K562 (cell line): ENCODE measurements around the gene SIGLEC11. TPM values are rescaled to one million over a fixed set of nuclear protein-coding genes. Genes with fewer than 3 reads are reported as not detected.
A peak's percentile ranks its signal among the peaks of the same experiment; 100 is the strongest.

Experiments used
- CREB5 ChIP-seq: fragments of 250-450 bp; sonication (Bioruptor Pico); IDR thresholded peaks from 2 replicates; pipeline ENCODE4 v1.5.0; 2020; ENCODE audit warnings: mild to moderate bottlenecking
- CSDE1 ChIP-seq, 2 experiments: fragments of 450-650 bp; IDR thresholded peaks; 2 replicates each; pipeline ENCODE4 v1.6.1; 2016; ENCODE audit warnings: mild to moderate bottlenecking in 1 of 2
- ETV6 ChIP-seq, 3 experiments: fragments of 150-350 bp in 1 of 3; sonication (generic) in 1 of 3; formaldehyde crosslinking in 1 of 3; IDR thresholded peaks; 2 replicates each; pipeline versions ENCODE4 v1.6.1 to v1.8.0; 2014 to 2022; ENCODE audit warnings: borderline replicate concordance in 2 of 3, low read depth in 2 of 3, antibody characterized with exemption in 1 of 3, low read length in 1 of 3, mild to moderate bottlenecking in 1 of 3, missing genetic modification reagents in 1 of 3
- HDAC3 ChIP-seq: fragments of 450-650 bp; IDR thresholded peaks from 2 replicates; pipeline ENCODE4 v1.6.1; 2018; ENCODE audit warnings: borderline replicate concordance, mild to moderate bottlenecking, moderate library complexity; ENCODE audit not compliant: partially characterized antibody
- IRF2 ChIP-seq: sonication (generic); formaldehyde crosslinking; IDR thresholded peaks from 2 replicates; pipeline ENCODE4 v1.8.1; 2022; ENCODE audit warnings: mild to moderate bottlenecking, missing genetic modification reagents
- MAFG ChIP-seq: fragments of 450-650 bp; conservative IDR thresholded peaks from 2 replicates; pipeline ENCODE4 v1.6.1; 2016; ENCODE audit warnings: missing genetic modification characterization, missing compliant biosample characterization
- MGA ChIP-seq: fragments of 450-650 bp; IDR thresholded peaks from 2 replicates; pipeline ENCODE4 v1.6.1; 2016; ENCODE audit warnings: mild to moderate bottlenecking, moderate library complexity
- NFXL1 ChIP-seq: fragments of 450-650 bp; formaldehyde crosslinking; IDR thresholded peaks from 2 replicates; pipeline ENCODE4 v1.4.0; 2021; ENCODE audit warnings: mild to moderate bottlenecking
- PCBP2 ChIP-seq: fragments of 200-400 bp; formaldehyde crosslinking; IDR thresholded peaks from 2 replicates; pipeline ENCODE4 v1.6.1; 2018; ENCODE audit warnings: low read length, low read depth, mild to moderate bottlenecking, moderate library complexity; ENCODE audit not compliant: poor library complexity, severe bottlenecking
- USF2 ChIP-seq: sonication (generic); formaldehyde crosslinking; IDR thresholded peaks from 2 replicates; pipeline ENCODE4 v1.5.0; 2020; ENCODE audit warnings: missing genetic modification reagents
- ZNF165 ChIP-seq: fragments of 250-450 bp; sonication (Bioruptor Pico); IDR thresholded peaks from 2 replicates; pipeline ENCODE4 v1.4.0; 2020; ENCODE audit warnings: borderline replicate concordance
- ZNF184 ChIP-seq: sonication (generic); formaldehyde crosslinking; IDR thresholded peaks from 2 replicates; pipeline ENCODE4 v1.5.0; 2020; ENCODE audit warnings: missing genetic modification reagents
- ZNF431 ChIP-seq: sonication (generic); formaldehyde crosslinking; IDR thresholded peaks from 2 replicates; pipeline ENCODE4 v1.8.0; 2022; ENCODE audit warnings: mild to moderate bottlenecking, missing genetic modification reagents
- polyA plus RNA-seq, 8 experiments: library from polyadenylated mRNA; depleted of rRNA in 4 of 8; stranded (reverse) in 5 of 8; unstranded in 3 of 8; fragments of >200 nt; fragmentation: Nextera tagmentation in 2 of 8; fragmentation: Illumina TruSeq in 1 of 8; extraction: Ambion mirVana in 2 of 8; extraction: Trizol in 1 of 8; gene quantifications; 2 replicates each; pipeline versions ENCODE4 v1.2.1 to v1.2.3, GENCODE V29; 2011 to 2014; ENCODE audit warnings: inconsistent platforms in 1 of 8, missing spikeins in 1 of 8
- total RNA-seq, 7 experiments: library from RNA; depleted of rRNA in 6 of 7; stranded (reverse); fragments of >200 nt in 6 of 7; fragmentation: Illumina TruSeq in 2 of 7; extraction: Trizol in 2 of 7; gene quantifications; 2 replicates each; pipeline versions ENCODE4 v1.2.1 to v1.2.3, GENCODE V29; 2011 to 2021; ENCODE audit warnings: low replicate concordance in 1 of 7

SIGLEC11 gene
- total and polyA plus RNA-seq, 9 of the 15 experiments (the other 6 are each of a cell fraction or from before 2014, with no cell fraction given) = not detected

GRCh38 chr19:49997709-49998108 lies 36.7 kb upstream of the SIGLEC11 start (continued):
- peak; percentile 94 for TF ChIP-seq USF2 (CRISPR knock-in tag)
- no peak for TF ChIP-seq MAFG
- TF ChIP-seq CSDE1 (IDR thresholded peaks at IDR 0.05) = no peak
- TF ChIP-seq CREB5 (CRISPR knock-in tag) = no peak
- no peak for TF ChIP-seq NFXL1
- no peak for TF ChIP-seq ETV6 (IDR thresholded peaks at IDR 0.05; ENCODE audit: borderline replicate concordance in 1 of 2, low read depth in 2 of 2, low read length in 1 of 2)
- no peak for TF ChIP-seq ETV6 (CRISPR knock-in tag; IDR thresholded peaks at IDR 0.05; ENCODE audit: borderline replicate concordance)
- TF ChIP-seq HDAC3 = no peak
- TF ChIP-seq ZNF165 = no peak
- no peak for TF ChIP-seq ZNF431 (CRISPR knock-in tag)
- TF ChIP-seq MGA = no peak
- no peak for TF ChIP-seq PCBP2
- no peak for TF ChIP-seq IRF2 (CRISPR knock-in tag)
- no peak for TF ChIP-seq ZNF184 (CRISPR knock-in tag)
